ENCODE measurements around the gene CNTN4. TPM values are rescaled to one million over a fixed set of nuclear protein-coding genes. Genes with fewer than 3 reads are reported as not detected.

The CNTN4 gene
- total RNA-seq, 6 experiments from 2014 or later: 1.5 to 3.9 (median 1.7) TPM

DNA sequence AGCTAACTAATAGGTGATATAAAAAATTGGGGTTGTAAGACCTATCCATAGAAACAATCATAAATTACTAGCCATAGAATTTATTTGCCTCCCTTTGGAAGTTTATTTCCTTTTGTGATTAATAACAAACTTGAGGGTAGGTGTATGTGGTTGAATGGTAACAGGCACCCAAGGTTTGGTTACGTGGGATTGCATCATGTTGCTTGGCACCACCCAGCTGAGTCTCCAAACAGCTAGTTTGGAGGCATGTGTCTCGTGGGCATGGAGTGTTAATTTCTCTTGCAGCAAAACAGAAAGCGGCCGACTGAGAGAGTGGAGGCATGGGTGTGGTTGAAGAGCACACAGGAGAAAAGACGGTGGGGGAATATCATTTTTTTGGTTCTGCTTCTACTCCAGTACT, 441.4 kb downstream of the CNTN4 start:
- Histone ChIP-seq H3K4me1 (no peaks in the 10 kb centered on the region), H3K27me3 (no peaks in the 10 kb centered on the region), H3K27ac (no peak overlapping the region), H3K36me3 (no peaks in the 10 kb centered on the region), H3K9me3 (no peaks in the 10 kb centered on the region), H3K4me3 (no peak overlapping the region)
- DNase-seq: no peak
- 62% methylated on average over 5 of the region's 5 CpGs for WGBS (ENCODE audit: insufficient coverage, low coverage, low lambda C conversion rate, missing lambda C conversion rate)
- no peak for ATAC-seq
- TF ChIP-seq, protein P1, sequence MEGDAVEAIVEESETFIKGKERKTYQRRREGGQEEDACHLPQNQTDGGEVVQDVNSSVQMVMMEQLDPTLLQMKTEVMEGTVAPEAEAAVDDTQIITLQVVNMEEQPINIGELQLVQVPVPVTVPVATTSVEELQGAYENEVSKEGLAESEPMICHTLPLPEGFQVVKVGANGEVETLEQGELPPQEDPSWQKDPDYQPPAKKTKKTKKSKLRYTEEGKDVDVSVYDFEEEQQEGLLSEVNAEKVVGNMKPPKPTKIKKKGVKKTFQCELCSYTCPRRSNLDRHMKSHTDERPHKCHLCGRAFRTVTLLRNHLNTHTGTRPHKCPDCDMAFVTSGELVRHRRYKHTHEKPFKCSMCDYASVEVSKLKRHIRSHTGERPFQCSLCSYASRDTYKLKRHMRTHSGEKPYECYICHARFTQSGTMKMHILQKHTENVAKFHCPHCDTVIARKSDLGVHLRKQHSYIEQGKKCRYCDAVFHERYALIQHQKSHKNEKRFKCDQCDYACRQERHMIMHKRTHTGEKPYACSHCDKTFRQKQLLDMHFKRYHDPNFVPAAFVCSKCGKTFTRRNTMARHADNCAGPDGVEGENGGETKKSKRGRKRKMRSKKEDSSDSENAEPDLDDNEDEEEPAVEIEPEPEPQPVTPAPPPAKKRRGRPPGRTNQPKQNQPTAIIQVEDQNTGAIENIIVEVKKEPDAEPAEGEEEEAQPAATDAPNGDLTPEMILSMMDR (IDR thresholded peaks at IDR 0.05): no peak
- TF ChIP-seq POLR2A (IDR thresholded peaks at IDR 0.05): no peak
- intact Hi-C loops (cut with DNase I): no loop called here

DNA sequence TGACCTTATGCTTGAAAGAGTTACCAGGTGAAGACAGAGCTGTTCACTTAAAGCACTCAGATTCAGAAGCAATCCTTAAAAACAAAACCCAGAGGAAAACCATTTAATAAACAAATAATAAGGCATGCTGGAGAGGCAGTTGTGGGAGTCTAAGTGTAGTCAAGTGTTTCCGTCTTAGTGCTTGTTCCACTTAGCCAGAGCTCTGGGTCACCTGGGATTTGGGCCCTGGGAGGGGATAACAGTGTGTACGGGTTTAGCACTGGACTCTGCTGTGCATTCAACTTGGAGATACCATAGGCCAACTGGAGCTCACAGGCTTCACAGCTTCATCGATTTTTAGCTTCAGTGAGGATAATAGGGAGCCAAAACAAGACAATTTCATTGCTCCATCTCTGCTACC, 444.6 kb downstream of the CNTN4 start:
- H3K27me3 ChIP-seq: no peaks in the 10 kb centered on the region
- no peaks in the 10 kb centered on the region for H3K4me1 ChIP-seq
- TF ChIP-seq, protein P1 (IDR thresholded peaks at IDR 0.05): no peak
- TF ChIP-seq POLR2A (IDR thresholded peaks at IDR 0.05): no peak
- intact Hi-C loops (cut with DNase I): no loop called here
- ATAC-seq: no peak
- DNase-seq: no peak
- H3K36me3 ChIP-seq: no peaks in the 10 kb centered on the region
- H3K4me3 ChIP-seq: no peak overlapping the region
- 62% methylated on average over 3 of the region's 3 CpGs for WGBS (ENCODE audit: insufficient coverage, low coverage, low lambda C conversion rate, missing lambda C conversion rate)
- no peaks in the 10 kb centered on the region for H3K9me3 ChIP-seq
- H3K27ac ChIP-seq: no peak overlapping the region

DNA sequence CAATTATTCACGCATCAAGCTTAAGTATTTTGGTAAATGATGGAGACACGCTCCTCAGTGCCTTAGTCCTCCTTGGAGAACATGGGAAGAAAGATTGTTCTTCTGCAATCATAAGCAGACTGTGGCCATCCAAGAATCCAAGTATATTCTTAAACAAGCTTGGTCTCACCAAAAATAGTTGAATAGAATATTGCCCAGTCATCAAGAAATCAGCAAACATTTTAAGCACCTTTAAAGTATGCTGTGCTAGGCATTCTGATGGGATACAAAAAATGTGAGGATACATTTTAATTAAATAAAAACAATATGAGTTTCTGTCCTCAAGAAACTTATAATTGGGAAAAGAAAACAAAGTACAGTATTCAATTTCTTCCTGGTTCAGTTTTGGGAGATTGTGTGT, 445.5 kb downstream of the CNTN4 start:
- H3K27me3 ChIP-seq: no peaks in the 10 kb centered on the region
- no peaks in the 10 kb centered on the region for H3K36me3 ChIP-seq
- WGBS (ENCODE audit: insufficient coverage, low coverage, low lambda C conversion rate, missing lambda C conversion rate): 52% methylated on average over 2 of the region's 2 CpGs
- no peak for TF ChIP-seq POLR2A (IDR thresholded peaks at IDR 0.05)
- TF ChIP-seq, protein P1 (IDR thresholded peaks at IDR 0.05): no peak
- no peaks in the 10 kb centered on the region for H3K9me3 ChIP-seq
- H3K4me1 ChIP-seq: no peaks in the 10 kb centered on the region
- H3K4me3 ChIP-seq: no peak overlapping the region
- intact Hi-C loops (cut with DNase I): no loop called here
- DNase-seq (no peak), ATAC-seq (no peak)
- no peak overlapping the region for H3K27ac ChIP-seq

DNA sequence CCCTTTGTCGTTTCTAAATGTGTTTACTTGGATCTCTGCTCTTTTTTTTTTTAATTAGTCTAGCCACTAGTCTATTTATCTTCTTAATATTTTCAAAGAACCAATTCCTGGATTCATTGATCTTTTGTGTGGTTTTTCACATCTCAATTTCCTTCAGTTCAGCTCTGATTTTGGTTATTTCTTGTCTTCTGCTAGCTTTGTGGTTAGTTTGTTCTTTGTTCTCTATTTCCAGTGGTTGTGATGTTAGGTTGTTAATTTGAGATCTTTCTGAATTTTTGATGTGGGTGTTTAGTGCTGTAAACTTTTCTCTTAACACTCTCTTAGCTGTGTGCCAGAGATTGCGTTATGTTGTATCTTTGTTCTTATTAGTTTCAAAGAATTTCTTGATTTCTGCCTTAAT, 446.1 kb downstream of the CNTN4 start:
- Histone ChIP-seq H3K4me3 (no peak overlapping the region), H3K9me3 (no peaks in the 10 kb centered on the region), H3K36me3 (no peaks in the 10 kb centered on the region), H3K27me3 (no peaks in the 10 kb centered on the region), H3K27ac (no peak overlapping the region), H3K4me1 (no peaks in the 10 kb centered on the region)
- DNase-seq (no peak), ATAC-seq (no peak)
- intact Hi-C loops (cut with DNase I): no loop called here
- WGBS (ENCODE audit: insufficient coverage, low coverage, low lambda C conversion rate, missing lambda C conversion rate): 60% methylated on average over 2 of the region's 2 CpGs
- TF ChIP-seq POLR2A (IDR thresholded peaks at IDR 0.05): no peak
- TF ChIP-seq, protein P1 (IDR thresholded peaks at IDR 0.05): no peak

DNA sequence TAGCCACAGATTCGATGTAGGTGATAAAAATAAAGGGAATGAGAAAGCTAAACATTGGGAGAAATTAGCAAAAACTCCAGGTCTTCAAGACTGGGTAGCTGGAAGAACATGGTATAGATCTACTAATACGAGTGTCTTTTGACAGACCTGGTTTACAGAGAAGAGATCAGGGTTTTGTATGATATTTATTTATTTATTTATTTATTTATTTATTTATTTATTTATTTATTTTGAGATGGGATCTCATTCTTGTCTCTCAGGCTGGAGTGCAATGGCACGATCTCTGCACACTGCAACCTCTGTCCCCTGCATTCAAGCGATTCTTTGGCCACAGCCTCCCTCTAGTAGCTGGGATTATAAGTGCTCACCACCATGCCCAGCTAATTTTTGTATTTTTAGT, 448.4 kb downstream of the CNTN4 start:
- ATAC-seq (no peak), DNase-seq (no peak)
- no peak overlapping the region for H3K4me3 ChIP-seq
- H3K9me3 ChIP-seq: no peaks in the 10 kb centered on the region
- no peaks in the 10 kb centered on the region for H3K36me3 ChIP-seq
- TF ChIP-seq POLR2A (IDR thresholded peaks at IDR 0.05): no peak
- TF ChIP-seq, protein P1 (IDR thresholded peaks at IDR 0.05): no peak
- intact Hi-C loops (cut with DNase I): no loop called here
- H3K27ac ChIP-seq: no peak overlapping the region
- H3K27me3 ChIP-seq: no peaks in the 10 kb centered on the region
- H3K4me1 ChIP-seq: no peaks in the 10 kb centered on the region
- WGBS (ENCODE audit: insufficient coverage, low coverage, low lambda C conversion rate, missing lambda C conversion rate): 56% methylated on average over 3 of the region's 4 CpGs

Data from right lobe of liver (tissue), 6 donors.